Kidney (tissue), 14 donors: ENCODE results near the gene MANEAL. TPM values are rescaled to one million over a fixed set of nuclear protein-coding genes. Genes with fewer than 3 reads are reported as not detected.

ENCODE experiments used
- DNase-seq, 5 donors: peaks; one replicate each; pipeline ENCODE4 v3.0.0-alpha.2; 2013 to 2020
- FAIRE-seq: peaks from 2 replicates; lab custom pipeline; 2012; peaks lifted over from hg19 to GRCh38; lab: Jason Lieb, UNC
- H3K27ac ChIP-seq, 2 donors: one replicate each; pipeline ENCODE4 v1.7.0; 2013; ENCODE audit warnings: low read depth in 2 of 2, low read length in 2 of 2, inconsistent platforms in 1 of 2
- H3K27me3 ChIP-seq: one replicate; pipeline ENCODE4 v1.7.1; 2013; ENCODE audit warnings: low read length, inconsistent platforms; ENCODE audit not compliant: control insufficient read depth, insufficient read depth
- H3K36me3 ChIP-seq, 3 donors: one replicate each; pipeline versions ENCODE4 v1.7.0 to v1.7.1; 2013; ENCODE audit warnings: low read length in 3 of 3, control low read depth in 1 of 3, inconsistent platforms in 1 of 3; ENCODE audit not compliant: insufficient read depth in 3 of 3, control insufficient read depth in 2 of 3
- H3K4me1 ChIP-seq, 3 donors: one replicate each; pipeline versions ENCODE4 v1.7.0 to v1.7.1; 2013; ENCODE audit warnings: low read length in 3 of 3, inconsistent platforms in 1 of 3, low read depth in 1 of 3; ENCODE audit not compliant: control insufficient read depth in 2 of 3, insufficient read depth in 2 of 3
- H3K4me3 ChIP-seq, 3 donors: one replicate each; pipeline versions ENCODE4 v1.7.0 to v1.8.1; 2013; ENCODE audit warnings: low read length in 3 of 3, control low read depth in 1 of 3, inconsistent platforms in 1 of 3
- H3K9ac ChIP-seq, 3 donors: one replicate each; pipeline versions ENCODE4 v1.7.0 to v1.7.1; 2013; ENCODE audit warnings: low read length in 3 of 3, control low read depth in 1 of 3, inconsistent platforms in 1 of 3
- H3K9me3 ChIP-seq, 3 donors: one replicate each; pipeline versions ENCODE4 v1.7.0 to v1.7.1; 2013; ENCODE audit warnings: low read length in 3 of 3, control low read depth in 1 of 3, inconsistent platforms in 1 of 3; ENCODE audit not compliant: control insufficient read depth in 2 of 3, insufficient read depth in 1 of 3
- intact Hi-C: fragments of 100-400 bp; cut with DNase I; formaldehyde crosslinking; loops from one replicate; pipeline ENCODE4 v1.11.1; 2022
- polyA plus RNA-seq: library from polyadenylated mRNA; stranded (reverse); fragments of 350-450 nt; fragmentation: Illumina TruSeq; extraction: RNeasy Lipid Tissue Mini Kit (QIAGEN cat#74804); gene quantifications from one replicate; pipeline ENCODE4 v1.2.3, GENCODE V29; 2014; ENCODE audit warnings: low read depth, low replicate concordance; ENCODE audit not compliant: insufficient read depth
- total RNA-seq: library from RNA; stranded (reverse); fragmentation: NEBNext Ultra II Directional; extraction: Animal tissue kit (Norgen Biotek cat#: 25700); gene quantifications from one replicate; pipeline ENCODE4 v1.2.1, GENCODE V29; 2021
- TF ChIP-seq, protein P1 (sequence below): IDR thresholded peaks from 3 replicates; pipeline ENCODE4 v1.5.1; 2012; ENCODE audit warnings: mild to moderate bottlenecking, moderate library complexity, borderline replicate concordance; ENCODE audit not compliant: insufficient read depth; ENCODE audit errors: extremely low read depth
- donor health status: control.
- donor health status: control.
- donor health status: control.
- donor health status: control.
- donor health status: control.
- donor health status: DM: yes; HTN: yes; CAD: no.
- donor health status: Normal renal cell carcinoma (clear cell type).

Gene MANEAL
- total and polyA plus RNA-seq, 2 donors from 2014 or later, result 4.6 to 4.7 TPM

DNA sequence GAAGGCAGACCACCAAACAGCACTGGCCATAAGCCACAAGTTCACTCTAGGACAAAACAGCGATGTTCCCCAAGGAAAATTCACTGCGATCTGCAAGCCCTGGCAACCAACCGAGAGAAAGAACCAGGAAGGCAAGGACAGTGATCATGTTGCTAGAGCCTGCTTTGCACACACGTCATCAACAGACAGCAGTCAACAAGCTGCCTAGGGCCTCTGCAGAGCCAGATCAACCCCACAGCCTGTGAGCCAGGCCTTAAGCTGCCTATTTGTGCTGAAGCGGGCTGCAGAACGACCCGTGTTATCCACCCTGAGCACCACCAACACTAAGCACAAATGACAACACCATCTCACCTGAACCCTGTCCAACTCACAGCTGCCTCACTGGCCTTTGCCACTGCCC is 20.6 kb downstream of the MANEAL start:
- Histone ChIP-seq H3K36me3 (peaks cover 2 to 8% (median 5%) of the 10 kb centered on the region in 3 donors), H3K9ac (no peak overlapping the region), H3K27me3 (no peaks in the 10 kb centered on the region), H3K27ac (no peak overlapping the region), H3K4me3 (no peak overlapping the region), H3K9me3 (no peaks in the 10 kb centered on the region), H3K4me1 (peaks cover 0 to 10% (median 1%) of the 10 kb centered on the region in 3 donors)
- intact Hi-C loops, result no loop called here
- no peak for FAIRE-seq
- DNase-seq, result no peak
- TF ChIP-seq, protein P1, sequence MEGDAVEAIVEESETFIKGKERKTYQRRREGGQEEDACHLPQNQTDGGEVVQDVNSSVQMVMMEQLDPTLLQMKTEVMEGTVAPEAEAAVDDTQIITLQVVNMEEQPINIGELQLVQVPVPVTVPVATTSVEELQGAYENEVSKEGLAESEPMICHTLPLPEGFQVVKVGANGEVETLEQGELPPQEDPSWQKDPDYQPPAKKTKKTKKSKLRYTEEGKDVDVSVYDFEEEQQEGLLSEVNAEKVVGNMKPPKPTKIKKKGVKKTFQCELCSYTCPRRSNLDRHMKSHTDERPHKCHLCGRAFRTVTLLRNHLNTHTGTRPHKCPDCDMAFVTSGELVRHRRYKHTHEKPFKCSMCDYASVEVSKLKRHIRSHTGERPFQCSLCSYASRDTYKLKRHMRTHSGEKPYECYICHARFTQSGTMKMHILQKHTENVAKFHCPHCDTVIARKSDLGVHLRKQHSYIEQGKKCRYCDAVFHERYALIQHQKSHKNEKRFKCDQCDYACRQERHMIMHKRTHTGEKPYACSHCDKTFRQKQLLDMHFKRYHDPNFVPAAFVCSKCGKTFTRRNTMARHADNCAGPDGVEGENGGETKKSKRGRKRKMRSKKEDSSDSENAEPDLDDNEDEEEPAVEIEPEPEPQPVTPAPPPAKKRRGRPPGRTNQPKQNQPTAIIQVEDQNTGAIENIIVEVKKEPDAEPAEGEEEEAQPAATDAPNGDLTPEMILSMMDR, result no peak

DNA sequence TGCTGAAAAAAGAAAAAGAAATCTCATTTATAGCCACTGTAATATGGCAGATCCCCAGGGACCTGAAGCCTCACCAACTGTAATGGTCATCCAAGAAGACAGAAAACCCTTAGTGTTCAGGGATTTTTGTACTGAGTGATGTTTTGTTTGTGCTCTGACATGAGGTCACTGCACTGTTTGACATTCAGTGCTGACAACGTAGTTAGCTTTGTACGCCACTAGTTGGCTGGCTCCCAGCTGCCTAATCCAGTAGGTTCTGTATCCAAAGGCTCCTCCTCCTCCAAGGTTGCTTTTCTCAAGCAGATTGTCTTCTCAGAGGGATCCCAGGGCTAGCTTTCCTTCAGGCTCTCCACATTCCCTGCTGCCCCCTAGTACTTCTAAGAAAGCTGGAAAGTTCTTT is 23.8 kb downstream of the MANEAL start:
- TF ChIP-seq, protein P1, result no peak
- H3K4me1 ChIP-seq, result peaks cover 0 to 7% (median 0%) of the 10 kb centered on the region in 3 donors
- H3K9me3 ChIP-seq, result no peaks in the 10 kb centered on the region
- H3K9ac ChIP-seq, result no peak overlapping the region
- no peak for FAIRE-seq
- peaks cover 4 to 23% (median 22%) of the 10 kb centered on the region in 3 donors for H3K36me3 ChIP-seq
- H3K4me3 ChIP-seq, result no peak overlapping the region
- intact Hi-C loops, result no loop called here
- no peak overlapping the region for H3K27ac ChIP-seq
- DNase-seq, result no peak
- H3K27me3 ChIP-seq, result no peaks in the 10 kb centered on the region

DNA sequence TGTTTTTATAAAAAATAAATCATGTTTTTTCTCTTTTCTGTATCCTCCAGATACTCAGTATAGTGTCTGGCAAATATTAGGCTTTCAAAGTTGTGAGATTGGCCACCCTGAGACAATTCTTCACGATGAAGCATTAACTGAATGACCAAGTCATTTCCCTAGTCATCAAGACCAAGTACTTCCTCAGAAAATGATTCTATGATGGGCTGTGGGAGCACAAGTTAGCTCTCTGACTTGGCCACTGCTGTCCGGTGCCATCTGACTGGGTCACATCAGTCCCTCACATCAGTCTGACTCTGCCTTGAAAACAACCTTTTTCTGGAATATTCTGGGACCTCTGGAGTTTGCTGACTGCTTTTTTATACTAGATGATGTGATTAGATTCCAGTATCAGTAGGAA is 27.8 kb downstream of the MANEAL start:
- TF ChIP-seq, protein P1, result no peak
- H3K9ac ChIP-seq, result no peak overlapping the region
- H3K36me3 ChIP-seq, result peaks cover 2 to 25% (median 24%) of the 10 kb centered on the region in 3 donors
- intact Hi-C loops, result no loop called here
- DNase-seq, result no peak
- no peaks in the 10 kb centered on the region for H3K9me3 ChIP-seq
- no peak overlapping the region for H3K4me3 ChIP-seq
- H3K27me3 ChIP-seq, result no peaks in the 10 kb centered on the region
- H3K27ac ChIP-seq, result no peak overlapping the region
- FAIRE-seq, result no peak
- H3K4me1 ChIP-seq, result peaks cover 0 to 7% (median 0%) of the 10 kb centered on the region in 3 donors
